Subcutaneous abdominal adipose tissue (tissue), 5 donors: ENCODE measurements around the gene PUS10.
"Not testable (repeated sequence)": the region's sequence is repeated elsewhere in the genome, so short reads cannot be mapped to it uniquely, and the experiment has no call there.

Source experiments
- H3K27ac ChIP-seq: one replicate; pipeline ENCODE4 v1.7.0; 2013; ENCODE audit warnings: low read depth, mild to moderate bottlenecking, inconsistent platforms, low read length, moderate library complexity
- H3K27me3 ChIP-seq, 5 donors: one replicate each; pipeline ENCODE4 v1.7.0; 2013; ENCODE audit warnings: low read length in 5 of 5, inconsistent platforms in 1 of 5; ENCODE audit not compliant: control insufficient read depth in 5 of 5, insufficient read depth in 4 of 5
- H3K36me3 ChIP-seq, 5 donors: one replicate each; pipeline ENCODE4 v1.7.0; 2013; ENCODE audit warnings: low read length in 5 of 5; ENCODE audit not compliant: control insufficient read depth in 5 of 5, insufficient read depth in 5 of 5
- H3K4me1 ChIP-seq, 5 donors: one replicate each; pipeline ENCODE4 v1.7.0; 2013; ENCODE audit warnings: low read length in 5 of 5, mild to moderate bottlenecking in 3 of 5, moderate library complexity in 1 of 5; ENCODE audit not compliant: control insufficient read depth in 5 of 5, insufficient read depth in 5 of 5
- H3K4me3 ChIP-seq, 5 donors: one replicate each; pipeline ENCODE4 v1.7.0; 2013; ENCODE audit warnings: low read length in 5 of 5, low read depth in 1 of 5
- H3K9ac ChIP-seq, 5 donors: one replicate each; pipeline ENCODE4 v1.7.0; 2013; ENCODE audit warnings: low read length in 5 of 5, mild to moderate bottlenecking in 4 of 5, moderate library complexity in 3 of 5
- H3K9me3 ChIP-seq, 5 donors: one replicate each; pipeline ENCODE4 v1.7.0; 2013; ENCODE audit warnings: low read length in 5 of 5; ENCODE audit not compliant: control insufficient read depth in 5 of 5
- donor health status: healthy.
- donor health status: healthy.
- donor health status: healthy.
- donor health status: healthy.
- donor health status: healthy.

PUS10 gene

DNA sequence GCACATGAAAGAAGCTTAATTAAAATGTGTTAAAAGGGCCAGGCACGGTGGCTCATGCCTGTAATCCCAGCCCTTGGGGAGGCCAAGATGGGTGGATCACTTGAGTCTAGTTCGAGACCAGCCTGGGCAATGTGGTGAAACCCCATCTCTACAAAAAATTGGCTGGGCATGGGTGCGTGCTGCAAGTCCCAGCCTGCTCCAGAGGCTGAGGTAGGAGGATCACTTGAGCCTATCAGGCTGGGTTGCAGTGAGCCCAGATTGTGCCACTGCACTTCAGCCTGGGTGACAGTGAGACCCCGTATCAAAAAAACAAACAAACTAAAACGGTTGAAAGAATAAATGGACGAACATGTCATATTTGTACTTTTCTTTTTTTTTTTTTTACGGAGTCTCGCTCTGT lies 110.7 kb downstream of the PUS10 start:
- H3K9me3 ChIP-seq: no peaks in the 10 kb centered on the region
- H3K9ac ChIP-seq: no peak overlapping the region
- peaks cover 6 to 35% (median 12%) of the 10 kb centered on the region in 5 donors for H3K36me3 ChIP-seq
- no peaks in the 10 kb centered on the region for H3K4me1 ChIP-seq
- no peak overlapping the region for H3K4me3 ChIP-seq
- H3K27me3 ChIP-seq: no peaks in the 10 kb centered on the region
- no peak overlapping the region for H3K27ac ChIP-seq

GRCh38 chr2:60906395-60906794 lies 111.7 kb downstream of the PUS10 start:
- H3K4me1 ChIP-seq: no peaks in the 10 kb centered on the region
- H3K27ac ChIP-seq: no peak overlapping the region
- no peaks in the 10 kb centered on the region for H3K27me3 ChIP-seq
- no peak overlapping the region for H3K4me3 ChIP-seq
- peaks cover 12 to 41% (median 16%) of the 10 kb centered on the region in 5 donors for H3K36me3 ChIP-seq
- no peaks in the 10 kb centered on the region for H3K9me3 ChIP-seq
- H3K9ac ChIP-seq: no peak overlapping the region

GRCh38 chr2:60905867-60906266 lies 112.2 kb downstream of the PUS10 start:
- H3K27ac ChIP-seq, H3K9me3 ChIP-seq, H3K4me1 ChIP-seq, H3K9ac ChIP-seq, H3K27me3 ChIP-seq, H3K4me3 ChIP-seq: not testable (repeated sequence)
- H3K36me3 ChIP-seq: peaks cover 13 to 46% (median 17%) of the 10 kb centered on the region in 5 donors

DNA sequence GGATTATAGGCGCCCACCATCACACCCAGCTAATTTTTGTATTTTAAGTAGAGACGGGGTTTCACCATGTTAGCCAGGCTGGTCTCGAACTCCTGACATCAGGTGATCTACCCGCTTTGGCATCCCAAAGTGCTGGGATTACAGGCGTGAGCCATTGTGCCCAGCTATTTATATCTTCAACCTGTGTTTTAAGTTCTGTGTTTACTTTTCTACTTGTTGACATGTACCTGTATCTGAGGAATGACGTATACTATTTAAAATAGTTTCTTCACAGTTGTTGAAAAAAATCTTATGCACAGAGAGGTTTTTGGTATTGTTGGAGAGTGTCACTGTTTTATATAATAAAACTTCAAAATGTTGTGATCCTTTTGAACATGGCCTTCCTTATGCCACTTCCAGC lies 116.8 kb downstream of the PUS10 start:
- peaks cover 18 to 57% (median 37%) of the 10 kb centered on the region in 5 donors for H3K36me3 ChIP-seq
- H3K9ac ChIP-seq, H3K27me3 ChIP-seq, H3K4me3 ChIP-seq, H3K4me1 ChIP-seq, H3K9me3 ChIP-seq, H3K27ac ChIP-seq: not testable (repeated sequence)

DNA sequence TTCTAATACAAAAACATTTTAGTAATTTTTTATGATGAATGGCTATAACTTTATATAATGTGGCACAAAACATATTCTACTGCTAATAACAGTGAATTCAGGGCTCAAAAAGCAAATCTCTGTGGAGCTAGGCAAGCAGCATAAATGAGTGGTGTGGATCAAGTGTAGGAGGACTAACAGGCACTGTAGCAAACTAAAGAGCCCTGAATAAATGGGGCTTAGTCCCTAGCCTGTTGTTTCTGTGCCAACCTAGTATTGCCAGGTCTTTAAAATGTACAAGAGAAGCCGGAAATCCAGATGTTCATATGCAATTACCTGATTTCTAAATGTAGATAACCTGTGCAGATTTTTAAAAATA lies 118.2 kb downstream of the PUS10 start:
- Histone ChIP-seq H3K4me1 (no peaks in the 10 kb centered on the region), H3K9ac (no peak overlapping the region), H3K27me3 (no peaks in the 10 kb centered on the region), H3K9me3 (no peaks in the 10 kb centered on the region), H3K36me3 (peaks cover 21 to 61% (median 35%) of the 10 kb centered on the region in 5 donors), H3K4me3 (no peak overlapping the region), H3K27ac (no peak overlapping the region)

DNA sequence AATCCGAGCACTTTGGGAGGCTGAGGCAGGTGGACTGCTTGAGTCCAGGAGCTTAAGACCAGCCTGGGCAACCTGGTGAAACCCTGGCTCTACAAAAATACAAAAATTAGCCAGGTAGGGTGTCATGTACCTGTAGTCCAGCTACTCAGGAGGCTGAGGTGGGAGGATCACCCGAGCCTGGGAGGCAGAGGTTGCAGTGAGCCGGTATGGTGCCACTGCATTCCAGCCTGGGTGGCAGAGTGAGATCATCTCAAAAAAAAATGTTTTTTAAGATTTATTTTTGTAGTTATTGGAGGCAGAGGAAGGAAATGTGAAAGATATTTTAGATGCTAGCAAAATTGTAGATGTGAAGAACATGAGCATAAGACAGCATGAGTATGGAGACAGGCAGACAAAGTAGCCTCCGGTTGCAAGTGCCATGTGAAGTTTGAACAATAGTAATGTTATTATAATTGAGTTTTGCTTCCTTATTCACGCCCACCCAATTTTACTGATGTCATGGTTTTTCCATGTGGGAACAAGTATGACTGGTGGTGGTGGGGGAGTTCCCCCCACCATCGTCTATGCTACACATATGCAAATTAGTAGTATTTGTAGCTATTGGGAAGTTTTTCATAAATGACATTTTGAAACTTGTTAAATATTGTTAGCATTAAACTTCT lies 118.7 kb downstream of the PUS10 start:
- Histone ChIP-seq H3K36me3 (peaks cover 23 to 61% (median 35%) of the 10 kb centered on the region in 5 donors), H3K9me3 (no peaks in the 10 kb centered on the region), H3K9ac (no peak overlapping the region), H3K27ac (no peak overlapping the region), H3K4me3 (no peak overlapping the region), H3K27me3 (no peaks in the 10 kb centered on the region), H3K4me1 (no peaks in the 10 kb centered on the region)

DNA sequence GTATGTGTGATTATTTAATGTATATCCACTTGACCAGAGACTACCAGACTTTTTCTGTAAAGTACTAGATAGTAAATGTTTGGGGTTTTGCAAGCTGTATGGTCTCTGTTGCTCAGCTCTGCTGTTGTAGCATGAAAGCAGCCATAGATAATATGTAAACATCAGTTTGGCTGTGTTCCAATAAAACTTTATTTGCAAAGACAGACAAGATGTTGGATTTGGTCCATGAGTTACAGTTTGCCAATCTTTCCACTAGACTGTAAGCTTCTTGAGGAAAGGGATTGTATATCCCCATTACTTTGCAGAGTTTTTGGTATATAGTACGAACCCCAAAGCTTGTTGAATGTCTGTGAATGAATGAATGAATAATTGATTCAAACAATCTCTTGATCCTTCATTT lies 119.5 kb downstream of the PUS10 start:
- H3K4me3 ChIP-seq: no peak overlapping the region
- no peaks in the 10 kb centered on the region for H3K27me3 ChIP-seq
- no peaks in the 10 kb centered on the region for H3K4me1 ChIP-seq
- no peak overlapping the region for H3K9ac ChIP-seq
- H3K9me3 ChIP-seq: no peaks in the 10 kb centered on the region
- no peak overlapping the region for H3K27ac ChIP-seq
- H3K36me3 ChIP-seq: peaks cover 27 to 62% (median 37%) of the 10 kb centered on the region in 5 donors
